ENCODE measurements around the gene FUS.
"Not testable (repeated sequence)": the region's sequence is repeated elsewhere in the genome, so short reads cannot be mapped to it uniquely, and the experiment has no call there.

The FUS gene

DNA sequence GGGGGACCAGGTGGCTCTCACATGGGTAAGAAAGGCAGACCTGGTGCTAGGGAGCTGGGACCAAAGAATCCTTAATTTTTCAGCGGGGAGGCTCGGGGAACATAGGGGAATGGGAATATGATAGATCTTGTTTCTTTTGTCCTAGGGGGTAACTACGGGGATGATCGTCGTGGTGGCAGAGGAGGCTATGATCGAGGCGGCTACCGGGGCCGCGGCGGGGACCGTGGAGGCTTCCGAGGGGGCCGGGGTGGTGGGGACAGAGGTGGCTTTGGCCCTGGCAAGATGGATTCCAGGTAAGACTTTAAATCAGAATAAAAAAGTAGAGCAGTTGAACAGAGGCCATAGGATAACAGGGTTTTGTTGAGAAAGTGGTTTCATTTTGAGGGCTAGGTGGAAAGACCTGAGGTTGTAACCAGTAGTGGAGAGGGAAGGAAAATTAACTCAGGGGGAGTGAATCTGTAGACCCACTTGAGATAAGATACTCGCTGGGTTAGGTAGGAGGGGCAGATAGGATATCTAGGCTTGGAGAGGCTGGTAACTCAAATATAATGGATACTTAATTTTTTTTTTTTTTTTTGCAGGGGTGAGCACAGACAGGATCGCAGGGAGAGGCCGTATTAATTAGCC is 11.0 kb downstream of the FUS start:
- DNase-seq (ENCODE audit: extremely low spot score): no peak
- POLR2A ChIA-PET: interaction anchor here (1.9 kb wide), 1 partner anchor 11 kb away, joined by 14 read pairs; the partner anchor contains the start of gene FUS
- TF ChIP-seq SP1 (IDR thresholded peaks at IDR 0.05): no peak
- no peak for TF ChIP-seq ARNT (IDR thresholded peaks at IDR 0.05)
- TF ChIP-seq BHLHE40 (IDR thresholded peaks at IDR 0.05; ENCODE audit: borderline replicate concordance): no peak
- TF ChIP-seq ZNF384 (IDR thresholded peaks at IDR 0.05): no peak
- no peak for TF ChIP-seq HDGF (IDR thresholded peaks at IDR 0.05; ENCODE audit: borderline replicate concordance)
- no peak for TF ChIP-seq NFRKB (IDR thresholded peaks at IDR 0.05)
- no peak for TF ChIP-seq CTBP1 (IDR thresholded peaks at IDR 0.05; ENCODE audit: borderline replicate concordance)
- no peak for TF ChIP-seq FOXA1 (IDR thresholded peaks at IDR 0.05)
- no peak for TF ChIP-seq SUZ12 (IDR thresholded peaks at IDR 0.05)
- TF ChIP-seq TARDBP (IDR thresholded peaks at IDR 0.05): no peak
- TF ChIP-seq L3MBTL2 (conservative IDR thresholded peaks at IDR 0.05): no peak
- no peak for TF ChIP-seq FOXK2 (IDR thresholded peaks at IDR 0.05)
- CTCF ChIA-PET: no interaction called here

- POLR2A ChIA-PET: interaction anchor here (0.9 to 2.6 kb wide), 2 partner anchors 12 to 216 kb away, joined by 3 to 13 read pairs; partner anchors contain the start of gene FUS
- no peak for DNase-seq (ENCODE audit: extremely low spot score)
- CTCF ChIA-PET: no interaction called here
- TF ChIP-seq FOXA1 (IDR thresholded peaks at IDR 0.05) (no peak), SUZ12 (IDR thresholded peaks at IDR 0.05) (no peak), L3MBTL2 (conservative IDR thresholded peaks at IDR 0.05) (no peak), ZNF384 (IDR thresholded peaks at IDR 0.05) (no peak), HDGF (IDR thresholded peaks at IDR 0.05; ENCODE audit: borderline replicate concordance) (no peak), FOXK2 (IDR thresholded peaks at IDR 0.05) (no peak), BHLHE40 (IDR thresholded peaks at IDR 0.05; ENCODE audit: borderline replicate concordance) (no peak), SP1 (IDR thresholded peaks at IDR 0.05) (no peak), ELF4 (IDR thresholded peaks at IDR 0.05) (no peak), LEF1 (IDR thresholded peaks at IDR 0.05; ENCODE audit: borderline replicate concordance) (no peak), TARDBP (IDR thresholded peaks at IDR 0.05) (no peak), FOXM1 (IDR thresholded peaks at IDR 0.05; ENCODE audit: borderline replicate concordance) (no peak), ARNT (IDR thresholded peaks at IDR 0.05) (no peak), NFRKB (IDR thresholded peaks at IDR 0.05) (no peak), CTBP1 (IDR thresholded peaks at IDR 0.05; ENCODE audit: borderline replicate concordance) (no peak)
- TF ChIP-seq, protein P1, sequence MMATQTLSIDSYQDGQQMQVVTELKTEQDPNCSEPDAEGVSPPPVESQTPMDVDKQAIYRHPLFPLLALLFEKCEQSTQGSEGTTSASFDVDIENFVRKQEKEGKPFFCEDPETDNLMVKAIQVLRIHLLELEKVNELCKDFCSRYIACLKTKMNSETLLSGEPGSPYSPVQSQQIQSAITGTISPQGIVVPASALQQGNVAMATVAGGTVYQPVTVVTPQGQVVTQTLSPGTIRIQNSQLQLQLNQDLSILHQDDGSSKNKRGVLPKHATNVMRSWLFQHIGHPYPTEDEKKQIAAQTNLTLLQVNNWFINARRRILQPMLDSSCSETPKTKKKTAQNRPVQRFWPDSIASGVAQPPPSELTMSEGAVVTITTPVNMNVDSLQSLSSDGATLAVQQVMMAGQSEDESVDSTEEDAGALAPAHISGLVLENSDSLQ (IDR thresholded peaks at IDR 0.05): no peak
These were observed 11.9 kb downstream of the FUS start for GRCh38 chr16:31191697-31192428.

DNA sequence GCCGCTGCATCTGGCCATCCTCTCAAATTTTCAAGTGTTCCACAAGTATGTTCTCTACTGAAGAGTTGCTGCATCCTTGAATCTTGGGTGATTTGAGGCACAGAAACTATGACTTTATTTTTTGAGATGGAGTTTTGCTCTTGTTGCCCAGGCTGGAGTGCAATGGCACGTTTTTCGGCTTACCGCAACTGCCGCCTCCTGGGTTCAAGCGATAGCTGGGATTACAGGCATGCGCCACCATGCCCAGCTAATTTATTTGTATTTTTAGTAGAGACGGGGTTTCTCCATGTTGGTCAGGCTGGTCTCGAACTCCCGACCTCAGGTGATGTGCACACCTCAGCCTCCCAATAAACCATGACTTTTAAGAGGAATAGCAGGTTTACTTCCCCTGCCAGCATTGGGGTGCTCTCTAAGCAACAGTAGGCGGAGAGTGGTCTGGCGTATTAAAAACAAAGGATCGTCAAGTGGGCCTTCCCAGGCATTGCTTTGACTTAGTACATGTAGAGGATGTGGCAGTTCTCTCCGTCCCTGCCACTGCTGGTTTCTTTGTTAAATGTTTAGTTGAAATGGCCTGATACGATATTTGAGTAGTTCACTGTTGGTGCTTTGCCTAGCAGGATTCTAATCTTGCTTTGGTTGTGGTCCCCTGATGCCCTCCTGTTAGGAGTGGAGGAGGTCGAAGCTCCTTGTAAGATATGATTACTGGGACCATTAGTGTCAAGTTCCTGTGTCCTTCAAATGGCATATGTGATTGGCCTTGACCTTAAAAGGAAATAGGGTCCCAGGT is 13.1 kb downstream of the FUS start:
- POLR2A ChIA-PET: interaction anchor here (0.9 to 2.6 kb wide), 2 partner anchors 13 to 215 kb away, joined by 3 to 13 read pairs; partner anchors contain the start of gene FUS
- DNase-seq (ENCODE audit: extremely low spot score): no peak
- TF ChIP-seq, protein P1 (IDR thresholded peaks at IDR 0.05): no peak
- TF ChIP-seq ZNF384 (IDR thresholded peaks at IDR 0.05): no peak
- TF ChIP-seq FOXA1 (IDR thresholded peaks at IDR 0.05): no peak
- TF ChIP-seq FOXM1 (IDR thresholded peaks at IDR 0.05; ENCODE audit: borderline replicate concordance): no peak
- TF ChIP-seq CTBP1 (IDR thresholded peaks at IDR 0.05; ENCODE audit: borderline replicate concordance): no peak
- no peak for TF ChIP-seq ARNT (IDR thresholded peaks at IDR 0.05)
- no peak for TF ChIP-seq TARDBP (IDR thresholded peaks at IDR 0.05)
- TF ChIP-seq HDGF (IDR thresholded peaks at IDR 0.05; ENCODE audit: borderline replicate concordance): no peak
- CTCF ChIA-PET: interaction anchor here (0.6 kb wide), 1 partner anchor 9 kb away, joined by 3 read pairs; no protein-coding TSS in a partner anchor

DNA sequence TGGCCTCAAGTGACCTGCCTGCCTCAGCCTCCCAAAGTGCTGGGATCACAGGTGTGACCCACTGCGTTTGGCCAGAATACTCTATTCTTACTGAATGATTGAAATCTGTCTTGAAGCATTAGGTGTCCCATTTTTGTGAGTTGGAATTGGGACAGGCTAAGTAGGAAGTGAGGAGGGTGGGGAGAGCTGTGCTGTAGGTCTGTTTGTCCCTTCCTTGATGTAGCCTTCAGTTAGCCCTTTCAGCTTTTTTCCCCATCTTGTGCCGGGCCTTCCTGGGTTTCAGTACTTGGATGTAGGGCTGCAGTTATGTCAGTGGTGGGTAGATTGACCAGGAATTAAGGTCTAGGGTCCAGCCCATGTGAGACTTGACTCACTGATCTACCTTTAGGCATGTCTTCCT is 13.9 kb downstream of the FUS start:
- no peak for DNase-seq (ENCODE audit: extremely low spot score)
- POLR2A ChIA-PET: interaction anchor here (2.6 kb wide), 1 partner anchor 14 kb away, joined by 13 read pairs; the partner anchor contains the start of gene FUS
- CTCF ChIA-PET: no interaction called here
- TF ChIP-seq FOXM1 (IDR thresholded peaks at IDR 0.05; ENCODE audit: borderline replicate concordance) (no peak), ELF4 (IDR thresholded peaks at IDR 0.05) (no peak), CTBP1 (IDR thresholded peaks at IDR 0.05; ENCODE audit: borderline replicate concordance) (no peak), HDGF (IDR thresholded peaks at IDR 0.05; ENCODE audit: borderline replicate concordance) (no peak), SP1 (IDR thresholded peaks at IDR 0.05) (no peak), TARDBP (IDR thresholded peaks at IDR 0.05) (no peak)
- TF ChIP-seq, protein P1 (IDR thresholded peaks at IDR 0.05): no peak

- TF ChIP-seq L3MBTL2 (conservative IDR thresholded peaks at IDR 0.05): no peak
- TF ChIP-seq LEF1 (IDR thresholded peaks at IDR 0.05; ENCODE audit: borderline replicate concordance): no peak
- no peak for TF ChIP-seq ARNT (IDR thresholded peaks at IDR 0.05)
- no peak for TF ChIP-seq FOXA1 (IDR thresholded peaks at IDR 0.05)
- TF ChIP-seq HDGF (IDR thresholded peaks at IDR 0.05; ENCODE audit: borderline replicate concordance): no peak
- no peak for TF ChIP-seq SP1 (IDR thresholded peaks at IDR 0.05)
- no peak for TF ChIP-seq NFRKB (IDR thresholded peaks at IDR 0.05)
- no peak for TF ChIP-seq CTBP1 (IDR thresholded peaks at IDR 0.05; ENCODE audit: borderline replicate concordance)
- no peak for DNase-seq (ENCODE audit: extremely low spot score)
- POLR2A ChIA-PET: no interaction called here
- CTCF ChIA-PET: no interaction called here
These were observed 15.0 kb downstream of the FUS start for GRCh38 chr16:31194898-31195297.

- POLR2A ChIA-PET: interaction anchor here (0.9 kb wide), 3 partner anchors 13 to 78 kb away, joined by 3 to 4 read pairs (median 3); partner anchors contain the start of gene KAT8
These were observed 15.9 kb downstream of the FUS start for GRCh38 chr16:31195861-31196260.

More at GRCh38 chr16:31195861-31196260, 15.9 kb downstream of the FUS start:
- DNase-seq (ENCODE audit: extremely low spot score); CTCF ChIA-PET: not testable (repeated sequence)
